Ishikawa (cell line): ENCODE measurements around the gene EYA4.

ENCODE experiments used
- CEBPB ChIP-seq: IDR thresholded peaks from 2 replicates; pipeline ENCODE4 v1.6.1; 2012
- CREB1 ChIP-seq: IDR thresholded peaks from 2 replicates; pipeline ENCODE4 v1.6.1; 2012; ENCODE audit warnings: low read depth
- EGR1 ChIP-seq: IDR thresholded peaks from 2 replicates; pipeline ENCODE4 v1.6.1; 2012
- EP300 ChIP-seq: IDR thresholded peaks from 2 replicates; pipeline ENCODE4 v1.6.1; 2012; ENCODE audit warnings: borderline replicate concordance
- FOXM1 ChIP-seq: IDR thresholded peaks from 2 replicates; pipeline ENCODE4 v1.6.1; 2012; ENCODE audit warnings: low read depth, borderline replicate concordance
- MAX ChIP-seq: IDR thresholded peaks from 2 replicates; pipeline ENCODE4 v1.6.1; 2012
- NFIC ChIP-seq: IDR thresholded peaks from 2 replicates; pipeline ENCODE4 v1.6.1; 2012
- RAD21 ChIP-seq: IDR thresholded peaks from 2 replicates; pipeline ENCODE4 v1.6.1; 2012; ENCODE audit warnings: low read depth
- REST ChIP-seq: IDR thresholded peaks from 2 replicates; pipeline ENCODE4 v1.6.1; 2012; ENCODE audit warnings: low read depth, mild to moderate bottlenecking
- TAF1 ChIP-seq: IDR thresholded peaks from 2 replicates; pipeline ENCODE4 v1.6.1; 2012; ENCODE audit warnings: low read depth, mild to moderate bottlenecking
- TCF12 ChIP-seq: IDR thresholded peaks from 2 replicates; pipeline ENCODE4 v1.6.1; 2012; ENCODE audit warnings: low read depth
- TEAD4 ChIP-seq: IDR thresholded peaks from 2 replicates; pipeline ENCODE4 v1.6.1; 2012
- YY1 ChIP-seq: IDR thresholded peaks from 2 replicates; pipeline ENCODE4 v1.6.1; 2012; ENCODE audit warnings: low read depth
- ZBTB7A ChIP-seq: IDR thresholded peaks from 2 replicates; pipeline ENCODE4 v1.6.1; 2012; ENCODE audit warnings: low read depth
- TF ChIP-seq, protein P1 (sequence below): IDR thresholded peaks from 2 replicates; pipeline ENCODE4 v1.6.1; 2012

Gene EYA4

DNA sequence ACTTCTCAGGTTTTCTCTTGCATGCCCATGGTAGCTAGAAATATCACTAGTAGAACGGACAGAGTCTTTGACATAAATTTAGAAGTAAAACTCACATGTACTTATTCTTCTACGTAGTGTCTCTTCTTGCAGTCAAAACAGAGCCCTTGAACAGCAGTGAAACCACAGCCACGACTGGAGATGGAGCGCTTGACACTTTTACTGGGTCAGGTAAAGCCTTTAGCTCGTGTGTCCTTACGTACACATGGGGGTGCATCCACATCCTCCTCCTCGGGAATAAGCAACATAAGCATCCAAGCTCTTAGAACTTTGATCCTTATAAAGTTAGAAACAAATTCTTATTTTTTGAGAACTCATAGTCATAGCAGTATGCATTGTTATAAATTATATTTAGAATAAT is 215.3 kb downstream of the EYA4 start:
- TF ChIP-seq REST (no peak), TEAD4 (no peak), YY1 (no peak), ZBTB7A (no peak), RAD21 (no peak)

DNA sequence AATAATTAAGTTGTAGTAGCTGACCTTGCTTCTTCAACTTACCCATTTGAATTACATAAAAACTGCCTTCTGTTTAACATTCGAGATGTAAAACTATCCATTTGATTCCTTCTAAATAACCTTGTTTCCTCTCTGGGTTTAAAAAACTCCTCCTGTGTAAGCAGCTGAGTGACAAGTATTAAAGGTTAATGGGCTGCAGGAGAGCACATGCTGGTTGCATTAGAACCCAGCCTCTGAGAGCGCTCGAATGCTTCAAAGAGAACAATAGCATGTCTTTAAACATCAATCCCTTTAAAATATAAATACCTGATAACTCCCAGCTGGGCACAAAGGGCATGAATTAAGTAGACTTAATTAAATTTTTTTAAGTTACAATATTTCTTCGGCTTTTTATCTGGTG is 215.8 kb downstream of the EYA4 start:
- TF ChIP-seq NFIC (no peak), CREB1 (no peak), TEAD4 (peak; percentile 36; the same call in 1 of the 2 replicates), EP300 (peak; percentile 69; the same call in 1 of the 2 replicates), FOXM1 (peak; percentile 65), MAX (peak; percentile 58; the same call in 1 of the 2 replicates)

DNA sequence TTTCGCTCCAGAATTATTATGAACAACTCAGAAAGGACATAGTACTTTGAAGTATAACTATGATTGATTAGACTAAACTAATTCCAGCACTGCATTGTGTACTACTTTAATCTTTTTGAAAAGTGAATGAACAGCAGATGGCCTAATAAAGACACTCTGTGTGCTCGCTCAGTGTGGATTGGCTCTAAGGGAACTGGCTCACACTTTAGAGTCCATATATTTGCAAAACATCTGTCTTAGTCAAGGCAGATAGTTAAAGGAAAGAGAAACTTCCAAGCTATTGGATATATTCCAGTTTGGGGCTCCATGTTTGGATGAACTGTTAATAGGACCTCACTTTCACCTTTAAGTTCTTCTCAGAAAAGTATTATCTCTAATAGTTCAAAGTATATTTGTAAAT is 218.9 kb downstream of the EYA4 start:
- TF ChIP-seq TCF12 (no peak), CREB1 (no peak), TAF1 (no peak), REST (no peak)
- TF ChIP-seq, protein P1, sequence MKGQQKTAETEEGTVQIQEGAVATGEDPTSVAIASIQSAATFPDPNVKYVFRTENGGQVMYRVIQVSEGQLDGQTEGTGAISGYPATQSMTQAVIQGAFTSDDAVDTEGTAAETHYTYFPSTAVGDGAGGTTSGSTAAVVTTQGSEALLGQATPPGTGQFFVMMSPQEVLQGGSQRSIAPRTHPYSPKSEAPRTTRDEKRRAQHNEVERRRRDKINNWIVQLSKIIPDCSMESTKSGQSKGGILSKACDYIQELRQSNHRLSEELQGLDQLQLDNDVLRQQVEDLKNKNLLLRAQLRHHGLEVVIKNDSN = no peak

DNA sequence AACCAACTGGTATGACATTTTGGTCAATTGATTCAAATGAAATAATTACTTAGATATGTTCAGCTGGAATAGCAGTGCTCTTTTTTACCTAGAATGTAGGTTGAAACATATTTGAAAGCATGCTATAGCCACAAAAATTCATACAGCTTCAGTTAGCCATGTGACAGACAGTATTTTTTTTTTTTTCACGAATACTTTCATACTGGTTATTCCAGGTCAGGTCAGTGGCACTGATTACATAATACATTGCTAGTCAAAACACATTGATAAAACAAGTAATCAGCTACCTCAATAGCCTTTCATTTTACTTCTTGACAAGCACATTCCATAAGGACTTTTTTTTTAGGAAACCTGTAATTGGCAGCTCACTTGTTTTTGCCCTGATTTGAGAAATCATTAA is 222.6 kb downstream of the EYA4 start:
- TF ChIP-seq FOXM1 (no peak), MAX (no peak), YY1 (no peak), EP300 (no peak), CEBPB (no peak), TEAD4 (no peak), RAD21 (no peak), TCF12 (no peak), ZBTB7A (no peak), NFIC (no peak), EGR1 (no peak), REST (no peak), TAF1 (no peak), CREB1 (no peak)
- TF ChIP-seq, protein P1 = no peak

DNA sequence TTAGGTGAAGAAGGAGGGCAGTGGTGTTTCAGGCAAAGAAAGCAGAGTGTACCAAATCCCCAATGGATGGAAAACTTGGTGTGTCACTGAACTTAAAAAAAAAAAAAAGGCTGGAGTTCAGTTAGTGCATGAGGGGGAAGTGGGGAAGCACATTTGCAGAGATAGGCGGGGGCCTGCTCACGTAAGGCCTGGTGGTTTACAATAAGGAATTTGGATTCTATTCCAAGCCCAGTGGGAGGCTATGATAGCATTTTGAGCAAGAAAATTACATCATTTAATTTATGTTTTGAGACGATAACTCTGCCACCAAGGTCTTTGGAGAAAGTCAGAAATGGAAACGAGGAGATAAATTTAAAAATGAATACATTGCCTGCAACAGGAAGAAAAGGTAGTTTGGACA is 225.5 kb downstream of the EYA4 start:
- no peak for TF ChIP-seq NFIC
- TF ChIP-seq, protein P1 = no peak
